K562 (cell line): ENCODE results near the gene SMAD7.

ENCODE experiments used
- ESRRA ChIP-seq: fragments of 450-650 bp; IDR thresholded peaks from 2 replicates; pipeline ENCODE4 v1.6.1; 2014; ENCODE audit warnings: low read depth, mild to moderate bottlenecking, moderate library complexity, borderline replicate concordance
- FOXP1 ChIP-seq: sonication (generic); formaldehyde crosslinking; IDR thresholded peaks from 2 replicates; pipeline ENCODE4 v1.8.0; 2022; ENCODE audit warnings: mild to moderate bottlenecking, missing genetic modification reagents
- KDM4B ChIP-seq, 2 experiments: fragments of 450-650 bp in 1 of 2; sonication (generic) in 1 of 2; IDR thresholded peaks; 2 replicates each; pipeline ENCODE4 v1.6.1; 2016 to 2017; ENCODE audit warnings: borderline replicate concordance in 2 of 2, antibody characterized with exemption in 1 of 2, low read depth in 1 of 2, mild to moderate bottlenecking in 1 of 2
- MECOM ChIP-seq: fragments of 250-450 bp; sonication (Bioruptor Pico); IDR thresholded peaks from 2 replicates; pipeline ENCODE4 v1.8.0; 2022; ENCODE audit warnings: inconsistent platforms
- MYC ChIP-seq, 2 experiments: fragments of 250-450 bp in 1 of 2; sonication (Bioruptor Pico) in 1 of 2; IDR thresholded peaks; 2 replicates each; pipeline versions ENCODE4 v1.5.1 to v1.6.1; 2012 to 2021; ENCODE audit warnings: low read depth in 2 of 2, borderline replicate concordance in 1 of 2, improper control_type of control experiment in 1 of 2, low read length in 1 of 2, mild to moderate bottlenecking in 1 of 2, moderate library complexity in 1 of 2
- NFYB ChIP-seq: IDR thresholded peaks from 2 replicates; pipeline ENCODE4 v1.6.1; 2011; ENCODE audit warnings: mild to moderate bottlenecking, moderate library complexity; ENCODE audit not compliant: insufficient read length; ENCODE audit errors: extremely low read depth
- SREBF2 ChIP-seq: sonication (generic); formaldehyde crosslinking; IDR thresholded peaks from 2 replicates; pipeline ENCODE4 v1.4.0; 2020; ENCODE audit warnings: mild to moderate bottlenecking, missing genetic modification reagents
- STAG1 ChIP-seq: sonication (generic); formaldehyde crosslinking; IDR thresholded peaks from 2 replicates; pipeline ENCODE4 v1.5.0; 2020; ENCODE audit warnings: missing genetic modification reagents, borderline replicate concordance
- TAF1 ChIP-seq: IDR thresholded peaks from 2 replicates; pipeline ENCODE4 v1.6.1; 2011; ENCODE audit warnings: mild to moderate bottlenecking, low read length, moderate library complexity; ENCODE audit not compliant: insufficient read depth, control insufficient read depth, severe bottlenecking; ENCODE audit errors: extremely low read depth
- ZNF124 ChIP-seq: sonication (generic); formaldehyde crosslinking; IDR thresholded peaks from 2 replicates; pipeline ENCODE4 v1.8.1; 2022; ENCODE audit warnings: missing genetic modification reagents
- ZZZ3 ChIP-seq: fragments of 450-650 bp; IDR thresholded peaks from 2 replicates; pipeline ENCODE4 v1.6.1; 2016; ENCODE audit warnings: antibody characterized with exemption, mild to moderate bottlenecking, moderate library complexity
- TF ChIP-seq, protein P1 (sequence below): fragments of 250-450 bp; sonication (Bioruptor Pico); IDR thresholded peaks from 2 replicates; pipeline ENCODE4 v1.5.0; 2020; ENCODE audit warnings: mild to moderate bottlenecking
- TF ChIP-seq, protein P2 (sequence below), 2 experiments: fragments of 450-650 bp in 1 of 2; sonication (generic) in 1 of 2; formaldehyde crosslinking in 1 of 2; IDR thresholded peaks in 1 of 2; conservative IDR thresholded peaks in 1 of 2; 2 replicates each; pipeline versions ENCODE4 v1.6.1 to v1.8.1; 2016 to 2023; ENCODE audit warnings: mild to moderate bottlenecking in 2 of 2, moderate library complexity in 2 of 2, inconsistent platforms in 1 of 2, missing genetic modification reagents in 1 of 2

DNA sequence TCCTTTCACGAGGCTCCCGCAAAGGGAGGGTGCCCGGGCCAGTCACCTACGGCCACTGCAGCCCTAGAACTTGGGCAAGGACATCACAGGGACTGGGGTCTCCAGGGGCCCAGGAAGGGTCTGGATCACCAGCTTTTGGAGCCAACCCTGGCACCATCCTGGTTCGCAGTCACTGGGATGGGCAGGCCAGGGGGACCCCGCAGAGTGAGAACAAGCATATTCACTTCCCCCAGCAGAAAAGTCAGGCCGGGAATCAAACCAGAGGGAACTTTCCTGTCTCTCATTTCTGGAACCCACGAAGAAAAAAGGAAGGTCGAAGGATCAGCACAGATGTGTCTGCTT is 15.4 kb downstream of the SMAD7 start:
- TF ChIP-seq TAF1 (no peak), NFYB (no peak), ZZZ3 (no peak), KDM4B (IDR thresholded peaks at IDR 0.05; ENCODE audit: borderline replicate concordance in 2 of 2, low read depth in 1 of 2) (no peak), SREBF2 (CRISPR knock-in tag) (no peak), ESRRA (no peak), ZNF124 (CRISPR knock-in tag) (no peak), MYC (IDR thresholded peaks at IDR 0.05; ENCODE audit: low read depth, low read length) (no peak), MYC (CRISPR knock-in tag; IDR thresholded peaks at IDR 0.05; ENCODE audit: borderline replicate concordance, low read depth) (no peak), MECOM (CRISPR knock-in tag) (no peak), STAG1 (CRISPR knock-in tag) (no peak), FOXP1 (CRISPR knock-in tag) (no peak)
- TF ChIP-seq, protein P1, sequence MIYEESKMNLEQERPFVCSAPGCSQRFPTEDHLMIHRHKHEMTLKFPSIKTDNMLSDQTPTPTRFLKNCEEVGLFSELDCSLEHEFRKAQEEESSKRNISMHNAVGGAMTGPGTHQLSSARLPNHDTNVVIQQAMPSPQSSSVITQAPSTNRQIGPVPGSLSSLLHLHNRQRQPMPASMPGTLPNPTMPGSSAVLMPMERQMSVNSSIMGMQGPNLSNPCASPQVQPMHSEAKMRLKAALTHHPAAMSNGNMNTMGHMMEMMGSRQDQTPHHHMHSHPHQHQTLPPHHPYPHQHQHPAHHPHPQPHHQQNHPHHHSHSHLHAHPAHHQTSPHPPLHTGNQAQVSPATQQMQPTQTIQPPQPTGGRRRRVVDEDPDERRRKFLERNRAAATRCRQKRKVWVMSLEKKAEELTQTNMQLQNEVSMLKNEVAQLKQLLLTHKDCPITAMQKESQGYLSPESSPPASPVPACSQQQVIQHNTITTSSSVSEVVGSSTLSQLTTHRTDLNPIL (CRISPR knock-in tag) = no peak
- TF ChIP-seq, protein P2, sequence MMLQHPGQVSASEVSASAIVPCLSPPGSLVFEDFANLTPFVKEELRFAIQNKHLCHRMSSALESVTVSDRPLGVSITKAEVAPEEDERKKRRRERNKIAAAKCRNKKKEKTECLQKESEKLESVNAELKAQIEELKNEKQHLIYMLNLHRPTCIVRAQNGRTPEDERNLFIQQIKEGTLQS (IDR thresholded peaks at IDR 0.05) = no peak
- TF ChIP-seq, protein P2 (CRISPR knock-in tag; conservative IDR thresholded peaks at IDR 0.05) = no peak
